Neural cell (in vitro differentiated cells): Measurements from ENCODE around the gene AGPAT3.

Source experiments
- CTCF ChIP-seq: fragments of 450-650 bp; IDR thresholded peaks from 2 replicates; pipeline ENCODE4 v1.5.1; 2014; ENCODE audit warnings: antibody characterized with exemption, mild to moderate bottlenecking, moderate library complexity; ENCODE audit not compliant: poor library complexity, severe bottlenecking
- EP300 ChIP-seq: fragments of 450-650 bp; conservative IDR thresholded peaks from 2 replicates; pipeline ENCODE4 v1.6.1; 2014; ENCODE audit warnings: antibody characterized with exemption, mild to moderate bottlenecking, moderate library complexity; ENCODE audit not compliant: poor library complexity, severe bottlenecking
- EZH2 ChIP-seq: fragments of 200-600, 300-800 bp; shearing (Covaris generic), sonication (generic); IDR thresholded peaks from 2 replicates; pipeline ENCODE4 v1.6.1; 2014; ENCODE audit warnings: antibody characterized with exemption, low read length, borderline replicate concordance, mild to moderate bottlenecking; ENCODE audit not compliant: insufficient read depth, poor library complexity, severe bottlenecking
- MXI1 ChIP-seq: fragments of 450-650 bp; conservative IDR thresholded peaks from 2 replicates; pipeline ENCODE4 v1.6.1; 2014; ENCODE audit warnings: antibody characterized with exemption, mild to moderate bottlenecking; ENCODE audit not compliant: poor library complexity, severe bottlenecking
- POLR2AphosphoS5 ChIP-seq: IDR thresholded peaks from 2 replicates; pipeline ENCODE4 v1.6.1; 2012
- RAD21 ChIP-seq: fragments of 450-650 bp; conservative IDR thresholded peaks from 2 replicates; pipeline ENCODE4 v1.6.1; 2014; ENCODE audit warnings: antibody characterized with exemption, mild to moderate bottlenecking, moderate library complexity
- SMC3 ChIP-seq: fragments of 450-650 bp; conservative IDR thresholded peaks from 2 replicates; pipeline ENCODE4 v1.6.1; 2014; ENCODE audit warnings: antibody characterized with exemption, mild to moderate bottlenecking, moderate library complexity; ENCODE audit not compliant: poor library complexity
- TF ChIP-seq, protein P1 (sequence below): IDR thresholded peaks from 2 replicates; pipeline ENCODE4 v1.6.1; 2012; ENCODE audit warnings: borderline replicate concordance

- no peak for TF ChIP-seq EP300
- no peak for TF ChIP-seq CTCF
- TF ChIP-seq POLR2AphosphoS5 = no peak
- TF ChIP-seq, protein P1, sequence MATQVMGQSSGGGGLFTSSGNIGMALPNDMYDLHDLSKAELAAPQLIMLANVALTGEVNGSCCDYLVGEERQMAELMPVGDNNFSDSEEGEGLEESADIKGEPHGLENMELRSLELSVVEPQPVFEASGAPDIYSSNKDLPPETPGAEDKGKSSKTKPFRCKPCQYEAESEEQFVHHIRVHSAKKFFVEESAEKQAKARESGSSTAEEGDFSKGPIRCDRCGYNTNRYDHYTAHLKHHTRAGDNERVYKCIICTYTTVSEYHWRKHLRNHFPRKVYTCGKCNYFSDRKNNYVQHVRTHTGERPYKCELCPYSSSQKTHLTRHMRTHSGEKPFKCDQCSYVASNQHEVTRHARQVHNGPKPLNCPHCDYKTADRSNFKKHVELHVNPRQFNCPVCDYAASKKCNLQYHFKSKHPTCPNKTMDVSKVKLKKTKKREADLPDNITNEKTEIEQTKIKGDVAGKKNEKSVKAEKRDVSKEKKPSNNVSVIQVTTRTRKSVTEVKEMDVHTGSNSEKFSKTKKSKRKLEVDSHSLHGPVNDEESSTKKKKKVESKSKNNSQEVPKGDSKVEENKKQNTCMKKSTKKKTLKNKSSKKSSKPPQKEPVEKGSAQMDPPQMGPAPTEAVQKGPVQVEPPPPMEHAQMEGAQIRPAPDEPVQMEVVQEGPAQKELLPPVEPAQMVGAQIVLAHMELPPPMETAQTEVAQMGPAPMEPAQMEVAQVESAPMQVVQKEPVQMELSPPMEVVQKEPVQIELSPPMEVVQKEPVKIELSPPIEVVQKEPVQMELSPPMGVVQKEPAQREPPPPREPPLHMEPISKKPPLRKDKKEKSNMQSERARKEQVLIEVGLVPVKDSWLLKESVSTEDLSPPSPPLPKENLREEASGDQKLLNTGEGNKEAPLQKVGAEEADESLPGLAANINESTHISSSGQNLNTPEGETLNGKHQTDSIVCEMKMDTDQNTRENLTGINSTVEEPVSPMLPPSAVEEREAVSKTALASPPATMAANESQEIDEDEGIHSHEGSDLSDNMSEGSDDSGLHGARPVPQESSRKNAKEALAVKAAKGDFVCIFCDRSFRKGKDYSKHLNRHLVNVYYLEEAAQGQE = no peak
- TF ChIP-seq EZH2 = no peak
- TF ChIP-seq MXI1 = no peak
- TF ChIP-seq SMC3 = no peak
- no peak for TF ChIP-seq RAD21
Observed at GRCh38 chr21:43994646-43995045, 129.6 kb downstream of the AGPAT3 start.
